Esophagus muscularis mucosa (tissue), 4 donors: Measurements from ENCODE around the gene PCDH20.

ENCODE experiments used
- CTCF ChIP-seq, 3 experiments: fragments of 200-600 bp in 2 of 3; fragments of 450-650 bp in 1 of 3; sonication (generic) in 2 of 3; IDR thresholded peaks; one replicate each; pipeline ENCODE4 v1.5.1; 2017 to 2019; ENCODE audit warnings: antibody characterized with exemption in 3 of 3, mild to moderate bottlenecking in 2 of 3, moderate library complexity in 1 of 3
- EP300 ChIP-seq: sonication (generic); formaldehyde crosslinking; IDR thresholded peaks from one replicate; pipeline ENCODE4 v1.6.1; 2017; ENCODE audit warnings: antibody characterized with exemption
- POLR2A ChIP-seq: fragments of 450-650 bp; IDR thresholded peaks from one replicate; pipeline ENCODE4 v1.6.1; 2017; ENCODE audit warnings: antibody characterized with exemption, moderate library complexity, mild to moderate bottlenecking, low read depth
- POLR2AphosphoS5 ChIP-seq, 2 donors: sonication (generic); formaldehyde crosslinking; IDR thresholded peaks; one replicate each; pipeline ENCODE4 v1.6.1; 2017; ENCODE audit warnings: antibody characterized with exemption in 2 of 2

- no peak for TF ChIP-seq CTCF (IDR thresholded peaks at IDR 0.05)
- TF ChIP-seq EP300, result no peak
- no peak for TF ChIP-seq POLR2AphosphoS5 (IDR thresholded peaks at IDR 0.05)
- TF ChIP-seq POLR2A, result no peak
Observed at GRCh38 chr13:61432029-61432428, 16.4 kb upstream of the PCDH20 start.
